ENCODE data around the gene DPY19L3.
"Not testable (repeated sequence)": the region's sequence is repeated elsewhere in the genome, so short reads cannot be mapped to it uniquely, and the experiment has no call there.

The DPY19L3 gene

DNA sequence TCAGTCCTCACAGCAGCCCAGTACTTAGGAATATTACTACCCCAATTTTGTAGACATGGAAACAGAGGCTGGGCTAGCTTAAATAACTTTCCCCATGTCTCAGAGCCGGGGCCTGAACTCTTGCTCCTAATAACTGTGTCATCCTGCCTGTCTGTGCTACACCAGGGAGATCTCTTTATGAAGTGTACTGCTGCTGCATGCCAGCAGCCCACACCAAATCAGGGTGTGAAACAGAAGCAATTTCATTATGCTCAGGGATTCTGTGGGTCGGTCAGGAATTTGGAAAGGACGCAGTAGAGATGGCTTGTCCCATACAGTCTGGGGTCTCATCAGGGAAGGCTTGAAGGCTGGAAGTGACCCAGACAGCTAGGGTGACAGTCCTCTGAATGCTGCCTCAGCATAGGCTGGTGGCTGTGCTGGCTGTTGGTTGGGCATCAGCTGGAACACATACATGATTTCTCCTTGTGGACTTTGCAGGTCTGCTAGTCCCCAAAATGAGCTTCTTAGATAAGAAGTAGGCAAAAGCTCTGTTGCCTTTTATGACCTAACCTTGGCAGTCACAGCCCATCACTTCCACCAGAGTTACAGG is 37.5 kb upstream of the DPY19L3 start:
- H3K27me3 ChIP-seq (ENCODE audit: low read depth, low read length): no peaks in the 10 kb centered on the region
- no peaks in the 10 kb centered on the region for H3K9me3 ChIP-seq (ENCODE audit: control insufficient read depth in 1 of 2, low read length in 2 of 2)
- H3K36me3 ChIP-seq (ENCODE audit: control insufficient read depth in 1 of 2, insufficient read depth in 2 of 2, low read length in 2 of 2): peaks cover 10 to 21% of the 10 kb centered on the region in 2 donors
- H3K4me3 ChIP-seq (ENCODE audit: low read depth in 1 of 2, low read length in 2 of 2): no peak overlapping the region
- peaks cover 2 to 16% of the 10 kb centered on the region in 2 donors for H3K4me1 ChIP-seq (ENCODE audit: control insufficient read depth in 1 of 2, insufficient read depth in 2 of 2, low read length in 2 of 2)
- no peak overlapping the region for H3K27ac ChIP-seq (ENCODE audit: low read length)

DNA sequence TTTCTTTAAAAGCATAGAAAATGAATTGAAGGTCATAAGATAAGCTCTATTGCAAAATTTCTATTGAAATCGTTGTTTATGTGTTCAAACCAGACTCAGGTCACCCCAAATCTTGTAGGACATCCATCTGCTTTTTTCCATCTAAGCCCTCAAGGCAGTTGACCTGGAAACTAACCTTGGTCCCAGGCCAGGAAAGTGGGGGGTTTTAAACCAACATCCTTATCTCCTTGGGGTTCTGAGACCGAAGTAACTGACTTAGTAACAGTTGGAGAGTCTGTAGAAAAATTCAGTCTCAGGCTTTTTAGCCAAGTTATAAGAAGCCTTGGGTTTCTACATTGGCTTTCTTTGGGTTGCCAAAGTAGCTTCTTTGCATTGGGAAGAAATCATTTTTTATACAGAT is 36.8 kb upstream of the DPY19L3 start:
- Histone ChIP-seq H3K4me3 (ENCODE audit: low read depth in 1 of 2, low read length in 2 of 2) (no peak overlapping the region), H3K27me3 (ENCODE audit: low read depth, low read length) (no peaks in the 10 kb centered on the region), H3K36me3 (ENCODE audit: control insufficient read depth in 1 of 2, insufficient read depth in 2 of 2, low read length in 2 of 2) (peaks cover 12 to 27% of the 10 kb centered on the region in 2 donors), H3K9me3 (ENCODE audit: control insufficient read depth in 1 of 2, low read length in 2 of 2) (no peaks in the 10 kb centered on the region), H3K27ac (ENCODE audit: low read length) (no peak overlapping the region), H3K4me1 (ENCODE audit: control insufficient read depth in 1 of 2, insufficient read depth in 2 of 2, low read length in 2 of 2) (peaks cover 7 to 19% of the 10 kb centered on the region in 2 donors)

DNA sequence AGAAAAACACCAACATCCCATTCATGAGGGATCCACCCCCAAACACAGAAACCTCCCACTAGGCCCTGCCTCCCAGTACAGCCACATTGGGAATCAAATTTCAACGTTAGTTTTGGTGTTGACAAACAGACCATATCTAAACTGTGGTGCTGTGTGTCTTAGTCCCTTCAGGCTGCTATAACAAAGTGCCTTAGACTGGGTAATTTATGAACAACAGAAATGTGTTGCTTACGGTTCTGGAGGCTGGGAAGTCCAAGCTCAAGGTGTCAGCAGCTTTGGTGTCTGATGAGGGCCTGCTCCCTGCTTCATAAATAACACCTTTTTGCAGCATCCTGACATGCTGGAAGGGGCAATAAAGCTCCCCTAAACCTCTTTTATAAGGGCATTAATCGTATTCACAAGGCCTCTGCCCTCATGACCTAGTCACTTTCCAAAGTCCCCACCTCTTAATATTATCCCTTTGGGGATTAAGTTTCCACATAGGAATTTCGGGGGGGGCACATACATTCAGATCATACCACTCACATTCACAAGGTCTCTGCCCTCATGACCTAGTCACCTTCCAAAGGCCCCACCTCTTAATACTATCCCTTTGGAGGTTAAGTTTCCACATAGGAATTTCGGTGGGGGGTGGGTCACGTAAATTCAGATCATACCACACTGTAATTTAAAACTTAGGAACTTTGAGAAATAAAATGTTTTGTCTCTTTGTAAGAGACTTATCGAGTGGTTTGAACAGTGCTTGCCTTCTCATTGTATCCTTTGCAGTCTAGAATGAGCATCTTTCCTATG is 32.6 kb upstream of the DPY19L3 start:
- Histone ChIP-seq H3K4me1 (ENCODE audit: control insufficient read depth in 1 of 2, insufficient read depth in 2 of 2, low read length in 2 of 2) (peaks cover 7 to 25% of the 10 kb centered on the region in 2 donors), H3K9me3 (ENCODE audit: control insufficient read depth in 1 of 2, low read length in 2 of 2) (no peaks in the 10 kb centered on the region), H3K36me3 (ENCODE audit: control insufficient read depth in 1 of 2, insufficient read depth in 2 of 2, low read length in 2 of 2) (peaks cover 12 to 27% of the 10 kb centered on the region in 2 donors), H3K4me3 (ENCODE audit: low read depth in 1 of 2, low read length in 2 of 2) (no peak overlapping the region), H3K27ac (ENCODE audit: low read length) (peak overlapping the region; percentile 86), H3K27me3 (ENCODE audit: low read depth, low read length) (no peaks in the 10 kb centered on the region)

DNA sequence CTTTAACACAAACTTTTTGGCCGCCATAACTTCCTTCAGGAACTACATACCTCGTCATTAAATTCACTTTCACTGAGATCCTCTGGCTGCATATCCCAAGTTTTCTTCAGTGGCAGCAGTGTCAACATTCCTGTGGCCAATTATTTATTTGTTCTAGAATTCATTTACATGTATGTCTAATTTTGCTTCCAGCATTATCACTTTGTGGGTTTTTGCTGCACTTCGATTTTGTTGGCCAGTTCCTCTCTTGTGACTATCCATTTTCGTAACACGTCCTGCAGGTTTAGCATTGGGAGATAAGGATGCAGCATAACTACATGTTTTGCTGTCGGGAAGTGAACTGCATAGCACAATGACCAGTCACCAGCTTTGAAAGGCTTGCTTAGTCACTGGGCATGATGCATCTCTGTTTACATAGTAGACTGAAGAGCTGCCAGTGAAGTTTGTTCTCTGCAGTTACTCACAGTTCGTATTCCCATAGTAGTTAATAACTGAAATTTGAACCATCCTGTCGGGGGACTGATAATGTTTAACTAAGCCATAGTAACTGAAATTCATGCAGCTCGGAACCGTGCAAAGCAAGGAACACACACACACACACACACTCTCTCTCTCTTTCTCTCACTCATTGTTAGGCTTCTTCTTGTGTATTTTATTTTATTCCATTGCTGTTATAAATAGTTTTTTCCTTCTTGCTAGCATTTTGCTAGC is 31.8 kb upstream of the DPY19L3 start:
- Histone ChIP-seq H3K27ac (ENCODE audit: low read length) (peak overlapping the region; percentile 86), H3K36me3 (ENCODE audit: control insufficient read depth in 1 of 2, insufficient read depth in 2 of 2, low read length in 2 of 2) (peaks cover 12 to 32% of the 10 kb centered on the region in 2 donors), H3K4me1 (ENCODE audit: control insufficient read depth in 1 of 2, insufficient read depth in 2 of 2, low read length in 2 of 2) (peaks cover 7 to 20% of the 10 kb centered on the region in 2 donors), H3K9me3 (ENCODE audit: control insufficient read depth in 1 of 2, low read length in 2 of 2) (no peaks in the 10 kb centered on the region), H3K4me3 (ENCODE audit: low read depth in 1 of 2, low read length in 2 of 2) (no peak overlapping the region), H3K27me3 (ENCODE audit: low read depth, low read length) (no peaks in the 10 kb centered on the region)

DNA sequence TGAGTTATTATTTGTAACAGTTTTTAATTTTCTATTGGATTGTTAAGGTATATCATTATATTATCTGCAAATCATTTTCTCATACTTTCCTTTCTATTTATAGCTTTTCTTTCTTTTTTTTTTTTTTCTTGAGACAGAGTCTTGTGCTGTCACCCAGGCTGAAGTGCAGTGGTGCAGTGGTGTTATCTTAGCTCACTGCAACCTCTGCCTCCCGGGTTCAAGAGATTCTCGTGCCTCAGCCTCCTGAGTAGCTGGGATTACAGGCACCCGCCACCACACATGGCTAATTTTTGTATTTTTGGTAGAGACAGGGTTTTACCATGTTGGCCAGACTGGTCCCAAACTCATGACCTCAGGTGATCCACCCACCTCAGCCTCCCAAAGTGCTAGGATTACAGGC is 31.2 kb upstream of the DPY19L3 start:
- H3K27ac ChIP-seq (ENCODE audit: low read length): peak overlapping the region; percentile 34

DNA sequence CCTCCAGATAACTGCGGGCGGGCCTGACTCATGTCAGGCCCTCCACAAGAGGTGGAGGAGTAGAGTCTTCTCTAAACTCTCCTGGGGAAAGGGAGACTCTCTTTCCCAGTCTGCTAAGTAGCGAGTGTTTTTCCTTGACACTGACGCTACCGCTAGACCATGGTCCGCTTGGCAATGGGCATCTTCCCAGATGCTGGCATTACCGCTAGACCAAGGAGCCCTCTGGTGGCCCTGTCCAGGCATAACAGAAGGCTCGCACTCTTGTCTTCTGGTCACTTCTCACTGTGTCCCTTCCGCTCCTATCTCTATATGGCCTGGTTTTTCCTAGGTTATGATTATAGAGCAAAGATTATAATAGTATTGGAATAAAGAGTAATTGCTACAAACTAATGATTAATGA is 28.5 kb upstream of the DPY19L3 start:
- Histone ChIP-seq H3K36me3 (ENCODE audit: control insufficient read depth in 1 of 2, insufficient read depth in 2 of 2, low read length in 2 of 2) (peaks cover 12 to 40% of the 10 kb centered on the region in 2 donors), H3K4me1 (ENCODE audit: control insufficient read depth in 1 of 2, insufficient read depth in 2 of 2, low read length in 2 of 2) (peaks cover 7 to 20% of the 10 kb centered on the region in 2 donors)
- H3K27me3 ChIP-seq (ENCODE audit: low read depth, low read length); H3K27ac ChIP-seq (ENCODE audit: low read length); H3K4me3 ChIP-seq (ENCODE audit: low read depth in 1 of 2, low read length in 2 of 2); H3K9me3 ChIP-seq (ENCODE audit: control insufficient read depth in 1 of 2, low read length in 2 of 2): not testable (repeated sequence)

More for the DNA sequence above, 31.2 kb upstream of the DPY19L3 start:
- H3K4me3 ChIP-seq (ENCODE audit: low read depth in 1 of 2, low read length in 2 of 2); H3K9me3 ChIP-seq (ENCODE audit: control insufficient read depth in 1 of 2, low read length in 2 of 2); H3K27me3 ChIP-seq (ENCODE audit: low read depth, low read length): not testable (repeated sequence)
- peaks cover 7 to 20% of the 10 kb centered on the region in 2 donors for H3K4me1 ChIP-seq (ENCODE audit: control insufficient read depth in 1 of 2, insufficient read depth in 2 of 2, low read length in 2 of 2)
- peaks cover 12 to 32% of the 10 kb centered on the region in 2 donors for H3K36me3 ChIP-seq (ENCODE audit: control insufficient read depth in 1 of 2, insufficient read depth in 2 of 2, low read length in 2 of 2)

DNA sequence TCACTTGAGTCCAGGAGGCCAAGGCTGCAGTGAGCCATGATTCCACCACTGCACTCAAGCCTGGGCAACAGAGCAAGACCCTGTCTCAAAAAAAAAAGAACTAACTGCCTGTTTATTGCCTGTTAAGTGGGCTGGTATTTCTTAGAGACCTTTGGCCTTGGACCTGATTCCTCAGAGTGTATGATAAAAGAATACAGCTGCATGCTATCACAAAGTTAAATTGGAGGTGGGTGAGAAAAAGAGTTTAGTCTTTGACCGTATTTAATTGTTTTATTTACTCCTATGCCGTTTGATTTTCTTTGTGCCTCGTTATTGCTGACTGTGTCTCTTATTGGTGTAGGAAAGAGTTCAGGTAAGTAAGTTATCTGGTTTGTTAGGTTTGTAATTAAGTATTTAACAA is 25.3 kb upstream of the DPY19L3 start:
- Histone ChIP-seq H3K36me3 (ENCODE audit: control insufficient read depth in 1 of 2, insufficient read depth in 2 of 2, low read length in 2 of 2) (peaks cover 9 to 46% of the 10 kb centered on the region in 2 donors), H3K4me1 (ENCODE audit: control insufficient read depth in 1 of 2, insufficient read depth in 2 of 2, low read length in 2 of 2) (no peaks in the 10 kb centered on the region), H3K4me3 (ENCODE audit: low read depth in 1 of 2, low read length in 2 of 2) (no peak overlapping the region)

DNA sequence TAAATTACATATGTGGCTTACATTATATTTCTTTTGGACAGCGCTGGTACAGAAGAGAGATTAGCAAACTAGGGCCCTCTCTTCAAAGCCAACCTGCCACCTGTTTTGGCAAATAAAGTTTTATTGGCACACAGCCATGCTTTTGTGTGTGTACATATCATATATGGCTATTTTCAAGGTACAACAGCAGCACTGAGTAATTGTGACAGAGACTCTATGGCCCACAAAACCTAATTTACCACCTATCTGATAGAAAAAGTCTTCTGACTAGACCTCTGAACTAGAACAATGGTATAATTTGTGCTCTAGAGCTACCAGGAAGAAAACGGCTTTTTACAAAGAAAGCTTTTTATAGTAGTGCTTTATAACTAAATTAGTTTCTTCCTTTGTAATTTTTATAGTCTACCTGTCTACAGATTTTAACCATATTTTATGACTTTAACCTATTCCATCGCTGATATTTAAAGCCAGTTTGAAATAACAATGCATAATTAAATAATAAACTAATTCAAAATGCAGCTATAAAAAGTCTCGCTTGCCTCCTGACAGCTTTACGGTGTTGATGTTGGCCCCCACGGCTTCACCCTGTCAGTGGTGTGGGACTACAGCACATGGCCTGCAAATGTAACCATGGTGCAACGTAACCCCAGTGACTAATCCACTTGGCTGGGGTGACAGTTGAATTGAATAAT is 17.7 kb upstream of the DPY19L3 start:
- no peak overlapping the region for H3K27ac ChIP-seq (ENCODE audit: low read length)
- peaks cover 4 to 14% of the 10 kb centered on the region in 2 donors for H3K36me3 ChIP-seq (ENCODE audit: control insufficient read depth in 1 of 2, insufficient read depth in 2 of 2, low read length in 2 of 2)
- H3K9me3 ChIP-seq (ENCODE audit: control insufficient read depth in 1 of 2, low read length in 2 of 2): no peaks in the 10 kb centered on the region
- H3K27me3 ChIP-seq (ENCODE audit: low read depth, low read length): no peaks in the 10 kb centered on the region
- no peak overlapping the region for H3K4me3 ChIP-seq (ENCODE audit: low read depth in 1 of 2, low read length in 2 of 2)
- peaks cover 0 to 8% of the 10 kb centered on the region in 2 donors for H3K4me1 ChIP-seq (ENCODE audit: control insufficient read depth in 1 of 2, insufficient read depth in 2 of 2, low read length in 2 of 2)

More for the DNA sequence above, 25.3 kb upstream of the DPY19L3 start:
- Histone ChIP-seq H3K9me3 (ENCODE audit: control insufficient read depth in 1 of 2, low read length in 2 of 2) (no peaks in the 10 kb centered on the region), H3K27ac (ENCODE audit: low read length) (no peak overlapping the region), H3K27me3 (ENCODE audit: low read depth, low read length) (no peaks in the 10 kb centered on the region)

DNA sequence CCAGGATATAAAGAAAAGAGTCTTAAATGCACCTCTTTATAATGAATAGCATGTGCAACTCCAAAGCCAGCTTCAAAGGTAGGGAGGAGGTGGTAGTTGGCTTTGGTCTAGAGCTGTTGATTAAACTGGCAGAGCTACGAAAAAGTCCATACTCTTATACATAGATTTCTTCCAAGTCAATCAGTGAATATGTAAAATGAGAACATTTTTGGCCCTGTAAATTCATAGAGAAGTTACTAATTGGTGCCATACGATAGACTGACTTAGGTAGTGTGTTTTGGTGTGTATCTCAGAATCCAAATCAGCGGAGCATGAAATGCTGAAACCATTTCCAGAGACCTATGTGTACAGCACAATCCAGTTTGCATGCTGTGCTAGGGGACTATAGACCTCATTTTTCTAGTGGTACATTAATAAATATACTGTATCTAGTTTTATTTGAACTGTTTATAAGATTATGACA is 17.1 kb upstream of the DPY19L3 start:
- Histone ChIP-seq H3K4me1 (ENCODE audit: control insufficient read depth in 1 of 2, insufficient read depth in 2 of 2, low read length in 2 of 2) (peaks cover 0 to 8% of the 10 kb centered on the region in 2 donors), H3K9me3 (ENCODE audit: control insufficient read depth in 1 of 2, low read length in 2 of 2) (no peaks in the 10 kb centered on the region), H3K4me3 (ENCODE audit: low read depth in 1 of 2, low read length in 2 of 2) (no peak overlapping the region), H3K27me3 (ENCODE audit: low read depth, low read length) (no peaks in the 10 kb centered on the region), H3K27ac (ENCODE audit: low read length) (no peak overlapping the region), H3K36me3 (ENCODE audit: control insufficient read depth in 1 of 2, insufficient read depth in 2 of 2, low read length in 2 of 2) (peaks cover 0 to 8% of the 10 kb centered on the region in 2 donors)

DNA sequence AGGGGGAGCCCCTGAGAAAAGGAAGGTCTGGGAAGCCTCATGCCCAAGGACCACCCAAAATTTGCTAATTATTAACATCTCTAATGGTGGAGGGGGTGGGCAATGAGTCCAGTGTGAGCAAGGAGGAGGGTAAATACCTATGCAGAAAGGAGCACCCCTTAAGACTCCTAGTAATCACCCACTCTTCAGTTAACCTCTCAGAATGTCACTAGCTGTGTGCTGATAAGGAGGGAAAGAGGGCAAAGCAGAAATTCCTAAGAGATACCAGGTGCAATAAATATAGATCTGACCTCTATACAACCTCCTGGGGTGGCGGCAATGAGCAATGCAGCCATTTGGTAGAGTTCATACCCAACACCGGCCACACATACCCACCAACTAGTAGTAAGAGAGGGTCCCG is 12.7 kb upstream of the DPY19L3 start:
- H3K9me3 ChIP-seq (ENCODE audit: control insufficient read depth in 1 of 2, low read length in 2 of 2): no peaks in the 10 kb centered on the region
- no peaks in the 10 kb centered on the region for H3K36me3 ChIP-seq (ENCODE audit: control insufficient read depth in 1 of 2, insufficient read depth in 2 of 2, low read length in 2 of 2)
- H3K27me3 ChIP-seq (ENCODE audit: low read depth, low read length): no peaks in the 10 kb centered on the region
- no peak overlapping the region for H3K4me3 ChIP-seq (ENCODE audit: low read depth in 1 of 2, low read length in 2 of 2)
- H3K4me1 ChIP-seq (ENCODE audit: control insufficient read depth in 1 of 2, insufficient read depth in 2 of 2, low read length in 2 of 2): peaks cover 0 to 8% of the 10 kb centered on the region in 2 donors
- no peak overlapping the region for H3K27ac ChIP-seq (ENCODE audit: low read length)

All from muscle layer of duodenum (tissue), 2 donors.